GM12874 (cell line): ENCODE results near the gene PDZD2.

Experiments
- TF ChIP-seq, protein P1 (sequence below): IDR thresholded peaks from 2 replicates; pipeline ENCODE4 v1.5.1; 2011; ENCODE audit warnings: low read depth, mild to moderate bottlenecking, control low read depth, low read length, moderate library complexity; ENCODE audit not compliant: insufficient read depth

Gene PDZD2

DNA sequence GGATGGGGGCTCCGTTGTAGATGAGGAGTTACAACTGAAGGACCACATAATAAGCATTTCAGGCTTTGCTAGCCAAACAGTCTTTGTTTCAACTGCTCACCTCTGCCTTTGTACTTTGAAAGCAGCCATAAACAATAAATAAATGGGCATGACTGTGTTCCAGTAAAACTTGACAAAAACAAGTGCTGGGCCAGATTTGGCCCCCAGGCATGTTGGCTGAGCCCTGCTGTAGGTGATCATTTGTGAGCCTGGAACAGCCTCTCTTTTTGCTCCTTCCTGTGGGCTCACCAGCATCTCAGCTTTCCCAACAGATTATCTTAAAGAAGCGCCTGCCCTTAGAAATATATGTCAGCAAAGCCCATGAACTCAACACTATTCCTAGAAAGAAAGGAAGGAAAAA, 385.8 kb downstream of the PDZD2 start:
- TF ChIP-seq, protein P1, sequence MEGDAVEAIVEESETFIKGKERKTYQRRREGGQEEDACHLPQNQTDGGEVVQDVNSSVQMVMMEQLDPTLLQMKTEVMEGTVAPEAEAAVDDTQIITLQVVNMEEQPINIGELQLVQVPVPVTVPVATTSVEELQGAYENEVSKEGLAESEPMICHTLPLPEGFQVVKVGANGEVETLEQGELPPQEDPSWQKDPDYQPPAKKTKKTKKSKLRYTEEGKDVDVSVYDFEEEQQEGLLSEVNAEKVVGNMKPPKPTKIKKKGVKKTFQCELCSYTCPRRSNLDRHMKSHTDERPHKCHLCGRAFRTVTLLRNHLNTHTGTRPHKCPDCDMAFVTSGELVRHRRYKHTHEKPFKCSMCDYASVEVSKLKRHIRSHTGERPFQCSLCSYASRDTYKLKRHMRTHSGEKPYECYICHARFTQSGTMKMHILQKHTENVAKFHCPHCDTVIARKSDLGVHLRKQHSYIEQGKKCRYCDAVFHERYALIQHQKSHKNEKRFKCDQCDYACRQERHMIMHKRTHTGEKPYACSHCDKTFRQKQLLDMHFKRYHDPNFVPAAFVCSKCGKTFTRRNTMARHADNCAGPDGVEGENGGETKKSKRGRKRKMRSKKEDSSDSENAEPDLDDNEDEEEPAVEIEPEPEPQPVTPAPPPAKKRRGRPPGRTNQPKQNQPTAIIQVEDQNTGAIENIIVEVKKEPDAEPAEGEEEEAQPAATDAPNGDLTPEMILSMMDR: no peak

DNA sequence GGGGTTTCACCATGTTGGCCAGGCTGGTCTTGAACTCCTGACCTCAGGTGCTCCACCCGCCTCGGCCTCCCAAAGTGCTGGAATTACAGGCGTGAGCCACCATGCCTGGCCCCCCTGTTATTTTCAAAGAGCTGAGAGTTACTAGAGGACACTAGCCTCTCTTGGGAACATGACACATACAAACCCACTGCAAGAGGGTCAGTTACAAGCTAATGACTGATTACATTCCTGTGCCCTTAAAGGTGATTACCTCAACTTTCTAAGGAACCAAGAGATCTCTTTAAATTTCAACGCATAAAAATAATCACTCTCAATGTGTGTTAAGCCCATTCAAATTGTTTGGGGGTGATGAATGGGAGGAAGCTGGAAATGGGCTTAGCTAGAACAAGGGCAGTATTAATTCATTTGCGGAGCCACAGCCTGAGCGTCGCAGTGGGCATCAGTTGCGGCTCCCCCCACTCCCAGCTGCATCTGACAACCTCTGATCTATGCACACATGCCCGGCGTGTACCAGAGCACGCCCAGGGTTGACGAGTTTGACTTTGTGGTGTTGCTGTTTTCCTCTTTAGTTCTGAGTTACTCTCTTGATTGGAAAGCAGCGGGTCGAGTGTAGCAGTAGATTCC, 388.3 kb downstream of the PDZD2 start:
- TF ChIP-seq, protein P1: no peak

DNA sequence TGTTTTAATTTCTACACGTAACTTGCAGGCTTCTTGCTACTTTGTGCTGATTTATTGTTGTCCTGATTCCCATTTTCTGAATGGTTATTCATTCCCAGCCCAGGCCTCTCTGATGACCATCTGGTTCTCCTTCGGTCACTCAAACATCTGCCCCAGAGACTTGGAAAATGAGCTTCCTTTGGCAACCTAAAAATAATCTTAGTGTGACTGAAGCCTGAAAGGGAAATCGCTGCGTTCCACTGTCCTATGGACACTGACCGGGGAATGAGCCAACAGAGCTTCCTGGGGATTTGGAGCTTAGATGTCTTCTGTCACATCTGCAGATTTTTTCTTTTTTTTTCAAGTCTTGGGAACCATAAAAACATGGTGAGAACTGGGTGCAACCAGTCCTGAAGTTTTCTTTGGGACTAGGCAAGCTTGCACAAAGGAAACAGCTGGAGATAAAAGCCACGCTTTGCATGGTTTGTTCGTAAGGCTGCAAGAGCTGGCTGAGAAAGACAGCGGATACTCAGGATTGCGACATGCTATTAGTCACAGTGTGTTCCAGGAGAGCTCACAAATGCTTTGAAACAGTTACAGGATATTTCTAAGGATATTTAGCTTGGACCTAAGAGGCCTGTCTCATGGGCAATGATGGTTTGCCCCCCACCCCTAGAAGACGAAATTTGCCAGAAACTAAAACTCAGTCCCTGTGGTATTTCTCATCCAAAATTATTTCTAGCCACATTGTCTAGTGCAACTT, 389.0 kb downstream of the PDZD2 start:
- TF ChIP-seq, protein P1: no peak

DNA sequence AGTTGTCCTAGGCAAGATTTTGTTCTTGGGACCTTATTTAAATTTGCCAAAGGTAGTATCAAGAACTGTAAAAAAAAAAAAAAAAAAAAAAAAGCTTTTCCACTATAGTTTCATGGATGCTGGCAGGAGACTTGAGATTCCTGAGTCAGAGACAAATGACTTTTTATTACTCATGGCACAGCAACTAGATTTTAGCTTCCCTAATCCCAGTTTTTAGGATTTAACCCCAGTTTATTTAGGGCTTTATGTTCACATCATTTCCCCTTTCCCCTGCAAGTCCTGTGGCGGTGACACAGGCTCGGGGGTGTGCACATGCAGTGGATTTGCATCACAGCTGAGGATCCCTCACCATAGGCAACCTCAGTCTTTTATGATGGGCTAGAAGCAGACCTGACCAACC, 390.3 kb downstream of the PDZD2 start:
- TF ChIP-seq, protein P1: no peak

DNA sequence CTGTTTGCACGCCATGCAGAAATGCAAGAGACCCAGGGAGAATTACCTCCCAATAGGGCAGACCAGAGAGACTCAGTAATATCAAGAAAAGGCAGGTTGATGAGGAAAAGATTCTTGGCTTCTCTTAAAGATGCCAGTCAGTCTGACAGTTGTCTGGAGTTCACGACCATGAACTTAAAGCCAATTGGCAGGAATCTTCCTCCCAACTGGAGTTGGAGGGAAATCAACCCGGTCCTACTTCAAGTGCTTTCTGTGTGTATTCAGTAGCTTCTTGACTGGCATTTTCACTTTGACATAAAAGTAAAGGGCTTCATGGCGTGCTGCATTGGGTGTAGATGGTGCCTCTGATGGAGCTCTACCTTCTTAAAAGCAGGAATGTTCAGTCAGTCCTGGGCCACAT, 390.9 kb downstream of the PDZD2 start:
- TF ChIP-seq, protein P1: no peak

DNA sequence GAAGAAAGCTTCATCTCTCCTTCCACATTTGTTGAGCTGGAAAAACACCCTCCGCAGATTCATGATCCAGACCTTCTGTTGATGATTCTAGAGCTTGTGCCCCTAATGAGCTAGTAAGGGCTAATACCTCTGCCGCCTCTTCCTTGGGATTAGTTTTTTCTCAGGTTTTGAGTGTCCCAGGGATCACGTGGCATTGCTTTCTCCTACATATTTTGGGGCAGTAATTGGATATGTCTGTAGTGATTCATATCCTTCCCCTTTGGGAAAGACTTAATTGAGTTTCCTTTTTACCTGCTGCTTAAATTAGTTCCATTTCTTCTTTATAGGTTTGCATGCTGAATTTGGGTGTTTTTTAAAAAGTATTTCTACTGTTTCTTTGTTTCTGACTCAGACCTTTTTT, 391.3 kb downstream of the PDZD2 start:
- TF ChIP-seq, protein P1: no peak

DNA sequence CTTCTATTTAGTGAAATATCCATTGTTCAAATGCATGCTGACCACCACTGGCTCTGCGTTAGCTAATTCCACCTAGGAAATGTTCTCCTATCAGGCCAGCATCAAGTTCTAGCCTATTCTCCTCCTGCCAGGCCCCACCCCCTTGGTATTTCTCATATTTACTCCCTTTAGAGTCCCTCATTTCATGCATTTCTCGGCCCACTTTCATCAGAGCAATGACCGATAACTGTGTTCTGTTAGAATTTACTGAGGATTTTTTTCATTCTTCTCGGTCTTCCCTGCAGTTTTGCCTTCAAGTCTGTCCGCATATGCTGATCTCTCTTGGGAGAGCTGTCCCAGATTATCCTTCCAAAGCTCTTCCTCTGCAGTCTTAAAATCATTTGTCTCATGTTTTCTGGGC, 391.8 kb downstream of the PDZD2 start:
- TF ChIP-seq, protein P1: no peak
